ENCODE data around the gene PEDS1. TPM values are rescaled to one million over a fixed set of nuclear protein-coding genes. Genes with fewer than 3 reads are reported as not detected.

The PEDS1 gene
- total and polyA plus RNA-seq, 2 of the 8 experiments (the other 6 are each of a cell fraction or from before 2014, with no cell fraction given): 28.9 to 75.9 TPM

DNA sequence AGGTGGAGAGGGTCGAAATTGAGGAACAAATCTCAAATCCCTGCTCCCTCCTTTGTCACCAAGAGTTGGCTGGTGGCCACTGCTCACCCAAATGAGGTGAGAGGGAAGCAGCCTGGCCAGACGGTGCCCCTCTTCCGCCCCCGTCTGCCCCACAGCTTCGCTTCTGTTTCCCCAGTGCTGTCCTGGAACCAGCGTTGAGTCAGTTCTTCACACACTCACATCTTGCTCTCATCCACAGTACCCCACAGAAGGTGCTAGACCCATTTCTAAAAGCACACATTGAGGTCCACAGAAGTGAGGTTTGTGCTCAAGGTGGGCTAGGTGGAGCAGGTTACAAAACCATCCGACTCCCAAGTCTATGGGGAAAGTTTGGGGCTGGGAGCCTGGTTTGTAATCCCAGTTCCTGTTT, 40.9 kb upstream of the PEDS1 start:
- Histone ChIP-seq H2BK15ac (ENCODE audit: low read length) (no peak overlapping the region), H3K9me3 (ENCODE audit: insufficient read depth in 2 of 2, low read depth in 1 of 2, low read length in 1 of 2) (peaks cover 1 to 2% of the 10 kb centered on the region in 2 experiments; a peak in 1 of 4 replicates), H3K56ac (replicated peaks; ENCODE audit: insufficient read length, low read depth, low read length) (no peak overlapping the region), H3K27ac (ENCODE audit: low read depth, low read length) (no peak overlapping the region), H3K23me2 (ENCODE audit: low read depth, low read length) (peaks cover 5% of the 10 kb centered on the region; the same call in 1 of the 2 replicates), H3K27me3 (replicated peaks in 1 of 4; ENCODE audit: control insufficient read depth in 3 of 4, extremely low read depth in 1 of 4, insufficient read depth in 3 of 4, low read length in 3 of 4) (no peaks in the 10 kb centered on the region), H3K79me2 (ENCODE audit: control insufficient read depth in 1 of 2, insufficient read depth in 2 of 2, low read length in 2 of 2) (peaks cover 0 to 20% of the 10 kb centered on the region in 2 experiments; a peak in 2 of 4 replicates), H3K18ac (ENCODE audit: extremely low read depth, low read length) (0 out of 2 replicates have a peak overlapping the region, but pooled peaks have one; percentile 0), H4K20me1 (replicated peaks in 1 of 2; ENCODE audit: control insufficient read depth in 1 of 2, insufficient read depth in 2 of 2, low read length in 2 of 2) (peaks cover 2 to 4% of the 10 kb centered on the region in 2 experiments), H3K36me3 (ENCODE audit: control insufficient read depth in 2 of 4, insufficient read depth in 4 of 4, low read length in 3 of 4) (no peaks in the 10 kb centered on the region; a peak in 1 of 8 replicates), H2BK5ac (ENCODE audit: low read depth, low read length) (peak overlapping the region; percentile 55; the same call in 1 of the 2 replicates), H2BK12ac (ENCODE audit: low read depth, low read length) (peak overlapping the region; percentile 89; the same call in 1 of the 2 replicates), H2BK120ac (replicated peaks; ENCODE audit: low read depth, low read length) (no peak overlapping the region), H4K91ac (replicated peaks; ENCODE audit: insufficient read length, low read length) (no peak overlapping the region), H3K9ac (replicated peaks in 1 of 4; ENCODE audit: extremely low read depth in 1 of 4, low read depth in 3 of 4, low read length in 3 of 4) (peak overlapping the region in 1 of 4 experiments; percentile 28; a peak in 1 of 7 replicates), H2AK5ac (ENCODE audit: low read depth, low read length) (peak overlapping the region; percentile 7; the same call in 1 of the 2 replicates), H2AFZ (ENCODE audit: low read length) (no peak overlapping the region), H3K23ac (ENCODE audit: insufficient read length) (no peak overlapping the region), H3K4me2 (ENCODE audit: insufficient read depth in 1 of 2, low read depth in 2 of 2, low read length in 2 of 2) (peak overlapping the region; percentile 68 to 96; a peak in 2 of 4 replicates), H3K79me1 (ENCODE audit: low read depth, low read length) (peaks cover 4% of the 10 kb centered on the region), H3K4ac (replicated peaks; ENCODE audit: insufficient read length, low read depth, low read length) (no peak overlapping the region), H3K4me1 (replicated peaks in 1 of 4; ENCODE audit: control insufficient read depth in 3 of 4, insufficient read depth in 4 of 4, low read length in 3 of 4) (peaks cover 0 to 31% (median 23%) of the 10 kb centered on the region in 4 experiments; a peak in 6 of 7 replicates), H3K4me3 (ENCODE audit: extremely low read depth in 1 of 4, insufficient read depth in 2 of 4, low read depth in 3 of 4, low read length in 4 of 4) (no peak overlapping the region), H3K14ac (ENCODE audit: insufficient read length) (no peak overlapping the region), H2BK20ac (ENCODE audit: low read length) (no peak overlapping the region), H4K8ac (ENCODE audit: extremely low read depth, insufficient read depth, low read length) (no peak overlapping the region), H4K5ac (ENCODE audit: insufficient read length, low read depth, low read length) (no peak overlapping the region)
- 96% methylated on average over 6 of the region's 7 CpGs; no CpG with 5 or more reads in 1 of the 2 experiments for WGBS, 2 experiments (ENCODE audit: extremely low coverage in 1 of 2, insufficient coverage in 1 of 2, insufficient read length in 1 of 2, insufficient replicate concordance in 2 of 2, low coverage in 1 of 2, low lambda C conversion rate in 2 of 2, missing lambda C conversion rate in 1 of 2)
- POLR2A ChIA-PET (ENCODE audit: partially characterized antibody): interaction anchor here (1.0 to 1.8 kb wide), 8 partner anchors 8 to 262 kb away, joined by 3 to 6 read pairs (median 4); no protein-coding TSS in a partner anchor
- DNase-seq (ENCODE audit: low read depth in 1 of 2, low spot score in 2 of 2) (no peak), FAIRE-seq (no peak)
- CTCF ChIA-PET (ENCODE audit: partially characterized antibody): interaction anchor here (0.9 to 1.4 kb wide), 5 partner anchors 14 to 274 kb away, joined by 3 to 6 read pairs (median 3); no protein-coding TSS in a partner anchor
- TF ChIP-seq SAP30 (IDR thresholded peaks at IDR 0.05; ENCODE audit: insufficient read depth, insufficient replicate concordance, low read length): no peak
- TF ChIP-seq TBP (IDR thresholded peaks at IDR 0.05; ENCODE audit: low read depth, low read length): no peak
- no peak for TF ChIP-seq TAF1 (IDR thresholded peaks at IDR 0.05; ENCODE audit: low read depth, low read length)
